Superior temporal gyrus (tissue), 1 donor: Measurements from ENCODE around the gene NPHP4.
"Not testable (repeated sequence)": the region's sequence is repeated elsewhere in the genome, so short reads cannot be mapped to it uniquely, and the experiment has no call there.

Experiments
- DNase-seq: peaks from one replicate; pipeline ENCODE4 v3.0.0-alpha.2; 2016; ENCODE audit errors: extremely low spot score

NPHP4 gene

GRCh38 chr1:5934058-5934884 lies 58.0 kb downstream of the NPHP4 start:
- DNase-seq = no peak

- no peak for DNase-seq
Observed at GRCh38 chr1:5933676-5934057, 58.6 kb downstream of the NPHP4 start.

- DNase-seq = no peak
Observed at GRCh38 chr1:5933050-5933449, 59.2 kb downstream of the NPHP4 start.

GRCh38 chr1:5928714-5929400 lies 63.4 kb downstream of the NPHP4 start:
- DNase-seq = peak; percentile 31

GRCh38 chr1:5927506-5928370 lies 64.5 kb downstream of the NPHP4 start:
- DNase-seq = no peak

- DNase-seq = no peak
Observed at GRCh38 chr1:5926686-5927435, 65.4 kb downstream of the NPHP4 start.

- not testable (repeated sequence) for DNase-seq
Observed at GRCh38 chr1:5922700-5923330, 69.4 kb downstream of the NPHP4 start.

- DNase-seq = no peak
Observed at GRCh38 chr1:5921671-5922070, 70.6 kb downstream of the NPHP4 start.

GRCh38 chr1:5921129-5921528 lies 71.1 kb downstream of the NPHP4 start:
- no peak for DNase-seq

GRCh38 chr1:5920201-5920600 lies 72.0 kb downstream of the NPHP4 start:
- DNase-seq = no peak

- DNase-seq = no peak
Observed at GRCh38 chr1:5918275-5918649, 74.0 kb downstream of the NPHP4 start.

- DNase-seq = no peak
Observed at GRCh38 chr1:5917591-5918274, 74.5 kb downstream of the NPHP4 start.

GRCh38 chr1:5917281-5917590 lies 75.0 kb downstream of the NPHP4 start:
- DNase-seq = no peak

- DNase-seq = no peak
Observed at GRCh38 chr1:5916572-5917280, 75.5 kb downstream of the NPHP4 start.

GRCh38 chr1:5915587-5916571 lies 76.3 kb downstream of the NPHP4 start:
- DNase-seq = peak; percentile 89

- no peak for DNase-seq
Observed at GRCh38 chr1:5914676-5915365, 77.4 kb downstream of the NPHP4 start.

- no peak for DNase-seq
Observed at GRCh38 chr1:5913876-5914275, 78.3 kb downstream of the NPHP4 start.
